ENCODE measurements around the gene MAGI1. TPM values are rescaled to one million over a fixed set of nuclear protein-coding genes. Genes with fewer than 3 reads are reported as not detected.
"Not testable (repeated sequence)": the region's sequence is repeated elsewhere in the genome, so short reads cannot be mapped to it uniquely, and the experiment has no call there.

Gene MAGI1
- polyA plus RNA-seq, 2 donors = 6.0 to 10.6 TPM

DNA sequence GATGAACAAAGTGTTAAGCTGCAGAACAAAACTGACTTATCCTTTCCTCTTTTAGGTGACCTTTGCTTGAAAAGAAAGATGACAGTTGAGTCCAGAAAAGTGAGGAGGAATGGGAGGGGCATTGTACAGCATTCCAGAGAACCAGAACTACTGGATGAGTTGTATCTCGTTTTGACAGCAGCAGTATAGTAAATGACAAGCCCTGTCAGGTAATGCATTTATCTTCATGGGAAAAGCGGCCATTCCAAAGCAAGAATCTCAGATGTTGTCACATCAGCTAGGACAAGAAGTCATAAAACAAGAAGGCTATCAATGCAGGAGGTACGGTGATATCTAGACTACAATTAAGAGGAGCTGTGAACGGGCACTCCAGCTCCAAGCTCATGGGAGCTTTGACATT, 421.5 kb downstream of the MAGI1 start:
- no peaks in the 10 kb centered on the region for H3K27me3 ChIP-seq (ENCODE audit: control insufficient read depth in 1 of 2, insufficient read depth in 2 of 2, low read length in 2 of 2)
- H3K4me1 ChIP-seq (ENCODE audit: control insufficient read depth in 2 of 2, insufficient read depth in 2 of 2, low read length in 1 of 2) = peaks cover 0 to 2% of the 10 kb centered on the region in 2 donors
- 70 to 71% methylated on average over 4 of the region's 4 CpGs for WGBS, 2 donors
- H3K4me3 ChIP-seq (ENCODE audit: low read depth in 1 of 2, low read length in 2 of 2) = no peak overlapping the region
- no peaks in the 10 kb centered on the region for H3K36me3 ChIP-seq (ENCODE audit: control insufficient read depth in 2 of 2, insufficient read depth in 2 of 2, low read length in 1 of 2)
- peak overlapping the region in 1 of 2 donors; percentile 36 for H3K27ac ChIP-seq (ENCODE audit: low read depth in 2 of 2, low read length in 1 of 2)
- no peaks in the 10 kb centered on the region for H3K9me3 ChIP-seq (ENCODE audit: control insufficient read depth in 2 of 2, insufficient read depth in 1 of 2, low read depth in 1 of 2, low read length in 1 of 2)

DNA sequence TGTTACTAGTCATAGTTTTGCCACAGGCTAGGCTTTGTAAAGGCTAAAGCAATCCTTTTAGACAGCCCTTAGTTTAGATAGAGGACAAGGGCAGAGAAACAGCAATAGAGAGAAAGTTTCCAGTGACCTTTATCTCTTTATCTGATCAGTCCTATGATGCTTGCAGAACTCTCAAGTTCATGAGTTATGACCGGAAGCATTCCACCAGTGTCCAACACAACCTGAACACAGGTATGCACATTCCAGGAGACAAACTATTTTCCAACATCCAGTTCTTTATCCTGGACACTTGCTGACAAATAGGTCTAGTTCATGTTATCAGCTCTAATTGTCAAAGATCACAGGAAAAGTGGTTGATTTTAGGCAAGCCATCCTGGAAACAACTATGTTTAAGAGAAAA, 422.2 kb downstream of the MAGI1 start:
- Histone ChIP-seq H3K36me3 (ENCODE audit: control insufficient read depth in 2 of 2, insufficient read depth in 2 of 2, low read length in 1 of 2) (no peaks in the 10 kb centered on the region), H3K27ac (ENCODE audit: low read depth in 2 of 2, low read length in 1 of 2) (no peak overlapping the region), H3K4me3 (ENCODE audit: low read depth in 1 of 2, low read length in 2 of 2) (no peak overlapping the region), H3K27me3 (ENCODE audit: control insufficient read depth in 1 of 2, insufficient read depth in 2 of 2, low read length in 2 of 2) (no peaks in the 10 kb centered on the region), H3K4me1 (ENCODE audit: control insufficient read depth in 2 of 2, insufficient read depth in 2 of 2, low read length in 1 of 2) (peaks cover 0 to 2% of the 10 kb centered on the region in 2 donors), H3K9me3 (ENCODE audit: control insufficient read depth in 2 of 2, insufficient read depth in 1 of 2, low read depth in 1 of 2, low read length in 1 of 2) (no peaks in the 10 kb centered on the region)
- 94 to 98% methylated on average over 1 of the region's 1 CpG for WGBS, 2 donors

DNA sequence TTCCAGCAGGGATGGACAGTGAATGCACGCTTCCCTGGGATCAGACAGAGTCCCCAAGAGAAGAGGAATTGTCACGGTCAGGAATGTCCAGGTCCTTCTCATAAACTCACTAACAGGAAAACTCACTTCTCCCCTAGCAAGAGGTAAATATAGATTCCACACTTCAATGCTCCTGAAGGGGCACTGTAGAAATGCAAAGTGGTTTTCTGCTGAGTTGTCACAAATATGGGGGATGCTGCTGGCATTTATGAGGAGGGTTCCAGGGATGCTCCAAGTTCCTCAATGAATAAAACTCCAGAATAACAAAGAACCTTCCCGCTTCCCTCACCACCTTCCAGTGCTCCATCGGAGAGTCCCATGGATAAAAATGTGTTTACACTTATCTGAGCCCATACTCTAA, 423.4 kb downstream of the MAGI1 start:
- Histone ChIP-seq H3K36me3 (ENCODE audit: control insufficient read depth in 2 of 2, insufficient read depth in 2 of 2, low read length in 1 of 2) (no peaks in the 10 kb centered on the region), H3K4me1 (ENCODE audit: control insufficient read depth in 2 of 2, insufficient read depth in 2 of 2, low read length in 1 of 2) (peaks cover 0 to 2% of the 10 kb centered on the region in 2 donors)
- 93% methylated on average over 4 of the region's 4 CpGs for whole genome bisulfite sequencing, 2 donors

DNA sequence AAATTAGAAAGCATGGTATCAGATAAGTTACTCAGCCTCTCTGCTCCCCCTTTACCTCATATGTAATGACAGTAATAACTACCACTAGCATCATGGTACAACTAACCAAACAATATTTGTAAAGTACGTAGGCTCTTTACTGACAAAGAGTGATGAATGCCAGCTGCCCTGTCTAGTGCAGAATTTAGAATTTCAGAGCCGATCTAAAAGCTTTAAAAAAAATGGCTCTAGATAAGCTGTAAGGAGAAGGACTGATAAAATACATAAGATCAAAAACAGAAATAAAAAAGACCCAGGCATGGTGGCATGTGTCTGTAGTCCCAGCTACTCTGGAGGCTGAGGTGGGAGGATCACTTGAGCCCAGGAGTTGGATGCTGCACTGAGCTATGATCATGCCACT, 424.1 kb downstream of the MAGI1 start:
- Histone ChIP-seq H3K4me3 (ENCODE audit: low read depth in 1 of 2, low read length in 2 of 2) (no peak overlapping the region), H3K27me3 (ENCODE audit: control insufficient read depth in 1 of 2, insufficient read depth in 2 of 2, low read length in 2 of 2) (no peaks in the 10 kb centered on the region), H3K4me1 (ENCODE audit: control insufficient read depth in 2 of 2, insufficient read depth in 2 of 2, low read length in 1 of 2) (peaks cover 0 to 2% of the 10 kb centered on the region in 2 donors), H3K36me3 (ENCODE audit: control insufficient read depth in 2 of 2, insufficient read depth in 2 of 2, low read length in 1 of 2) (no peaks in the 10 kb centered on the region), H3K27ac (ENCODE audit: low read depth in 2 of 2, low read length in 1 of 2) (no peak overlapping the region), H3K9me3 (ENCODE audit: control insufficient read depth in 2 of 2, insufficient read depth in 1 of 2, low read depth in 1 of 2, low read length in 1 of 2) (no peaks in the 10 kb centered on the region)
- WGBS, 2 donors = 82 to 89% methylated on average over 2 of the region's 2 CpGs

More for the DNA sequence above, 423.4 kb downstream of the MAGI1 start:
- Histone ChIP-seq H3K9me3 (ENCODE audit: control insufficient read depth in 2 of 2, insufficient read depth in 1 of 2, low read depth in 1 of 2, low read length in 1 of 2) (no peaks in the 10 kb centered on the region), H3K27me3 (ENCODE audit: control insufficient read depth in 1 of 2, insufficient read depth in 2 of 2, low read length in 2 of 2) (no peaks in the 10 kb centered on the region), H3K4me3 (ENCODE audit: low read depth in 1 of 2, low read length in 2 of 2) (no peak overlapping the region), H3K27ac (ENCODE audit: low read depth in 2 of 2, low read length in 1 of 2) (no peak overlapping the region)

DNA sequence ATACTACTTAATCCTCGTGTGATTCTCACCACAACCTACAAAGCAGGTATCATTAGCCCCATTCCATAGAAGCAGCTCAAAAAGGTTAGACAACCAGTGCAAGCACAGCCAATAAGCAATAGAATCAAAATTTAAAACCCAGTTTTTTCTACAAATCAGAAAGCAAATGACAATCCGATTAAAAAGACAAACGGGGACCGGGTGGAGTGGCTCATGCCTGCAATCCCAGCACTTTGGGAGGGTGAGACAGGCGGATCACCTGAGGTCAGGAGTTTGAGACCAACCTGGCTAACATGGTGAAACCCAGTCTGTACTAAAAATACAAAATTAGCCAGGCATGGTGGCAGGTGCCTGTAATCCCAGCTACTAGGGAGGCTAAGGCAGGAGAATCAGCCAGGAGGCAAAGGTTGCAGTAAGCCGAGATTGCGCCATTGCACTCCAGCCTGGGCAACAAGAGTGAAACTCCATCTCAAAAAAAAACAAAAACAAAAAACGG, 430.7 kb downstream of the MAGI1 start:
- H3K27me3 ChIP-seq (ENCODE audit: control insufficient read depth in 1 of 2, insufficient read depth in 2 of 2, low read length in 2 of 2); H3K9me3 ChIP-seq (ENCODE audit: control insufficient read depth in 2 of 2, insufficient read depth in 1 of 2, low read depth in 1 of 2, low read length in 1 of 2); H3K36me3 ChIP-seq (ENCODE audit: control insufficient read depth in 2 of 2, insufficient read depth in 2 of 2, low read length in 1 of 2); H3K4me1 ChIP-seq (ENCODE audit: control insufficient read depth in 2 of 2, insufficient read depth in 2 of 2, low read length in 1 of 2); H3K4me3 ChIP-seq (ENCODE audit: low read depth in 1 of 2, low read length in 2 of 2); H3K27ac ChIP-seq (ENCODE audit: low read depth in 2 of 2, low read length in 1 of 2): not testable (repeated sequence)
- WGBS, 2 donors = 91% methylated on average over 8 of the region's 8 CpGs

DNA sequence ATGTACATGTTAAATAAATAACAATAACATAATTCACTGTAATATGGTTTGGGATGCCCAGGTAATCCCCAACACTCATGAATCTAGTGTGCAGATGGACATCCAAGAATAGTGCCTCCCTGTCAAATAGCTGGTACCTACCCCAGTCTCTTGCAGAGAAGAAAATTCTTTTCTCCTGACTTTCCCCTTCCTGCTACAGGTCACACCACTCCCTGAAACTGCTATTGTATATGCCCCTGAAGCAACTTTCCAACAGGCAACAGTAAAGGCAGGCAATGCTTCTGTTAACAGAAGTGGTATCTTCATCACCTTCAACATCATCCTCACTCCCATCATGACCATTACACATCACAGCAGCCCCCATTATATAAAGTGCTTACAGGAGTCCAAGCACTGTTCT, 431.6 kb downstream of the MAGI1 start:
- no peaks in the 10 kb centered on the region for H3K9me3 ChIP-seq (ENCODE audit: control insufficient read depth in 2 of 2, insufficient read depth in 1 of 2, low read depth in 1 of 2, low read length in 1 of 2)
- no peaks in the 10 kb centered on the region for H3K36me3 ChIP-seq (ENCODE audit: control insufficient read depth in 2 of 2, insufficient read depth in 2 of 2, low read length in 1 of 2)
- no peak overlapping the region for H3K27ac ChIP-seq (ENCODE audit: low read depth in 2 of 2, low read length in 1 of 2)
- H3K4me3 ChIP-seq (ENCODE audit: low read depth in 1 of 2, low read length in 2 of 2) = no peak overlapping the region
- no peaks in the 10 kb centered on the region for H3K4me1 ChIP-seq (ENCODE audit: control insufficient read depth in 2 of 2, insufficient read depth in 2 of 2, low read length in 1 of 2)
- no peaks in the 10 kb centered on the region for H3K27me3 ChIP-seq (ENCODE audit: control insufficient read depth in 1 of 2, insufficient read depth in 2 of 2, low read length in 2 of 2)

DNA sequence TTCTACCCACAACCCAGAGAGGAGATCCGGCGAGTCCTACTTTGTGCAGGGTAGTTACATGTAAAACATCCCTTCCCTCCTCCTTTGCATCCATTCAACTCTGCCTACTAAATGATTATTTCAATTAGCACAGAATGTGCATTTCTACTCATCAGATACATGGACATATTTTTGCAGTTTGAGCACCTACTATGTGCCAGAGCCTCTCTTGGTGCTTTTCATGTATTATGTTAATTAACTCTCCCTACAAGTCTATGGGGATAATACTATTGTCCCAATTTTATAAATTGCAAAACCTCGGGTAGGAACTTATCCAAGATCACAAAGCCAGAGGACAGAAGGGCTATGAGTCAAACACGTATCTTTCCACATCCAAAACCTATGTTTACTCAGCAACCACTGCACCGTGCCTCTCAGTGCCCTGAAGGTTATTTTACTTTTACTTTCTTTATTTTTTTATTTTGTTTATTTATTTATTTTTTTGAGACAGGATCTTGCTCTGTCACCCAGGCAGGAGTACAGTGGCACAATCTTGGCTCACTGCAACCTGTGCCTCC, 432.8 kb downstream of the MAGI1 start:
- no peak overlapping the region for H3K27ac ChIP-seq (ENCODE audit: low read depth in 2 of 2, low read length in 1 of 2)
- no peak overlapping the region for H3K4me3 ChIP-seq (ENCODE audit: low read depth in 1 of 2, low read length in 2 of 2)
- H3K36me3 ChIP-seq (ENCODE audit: control insufficient read depth in 2 of 2, insufficient read depth in 2 of 2, low read length in 1 of 2) = no peaks in the 10 kb centered on the region
- H3K9me3 ChIP-seq (ENCODE audit: control insufficient read depth in 2 of 2, insufficient read depth in 1 of 2, low read depth in 1 of 2, low read length in 1 of 2) = no peaks in the 10 kb centered on the region
- no peaks in the 10 kb centered on the region for H3K27me3 ChIP-seq (ENCODE audit: control insufficient read depth in 1 of 2, insufficient read depth in 2 of 2, low read length in 2 of 2)
- no peaks in the 10 kb centered on the region for H3K4me1 ChIP-seq (ENCODE audit: control insufficient read depth in 2 of 2, insufficient read depth in 2 of 2, low read length in 1 of 2)
- WGBS, 2 donors = 66 to 85% methylated on average over 5 of the region's 5 CpGs

DNA sequence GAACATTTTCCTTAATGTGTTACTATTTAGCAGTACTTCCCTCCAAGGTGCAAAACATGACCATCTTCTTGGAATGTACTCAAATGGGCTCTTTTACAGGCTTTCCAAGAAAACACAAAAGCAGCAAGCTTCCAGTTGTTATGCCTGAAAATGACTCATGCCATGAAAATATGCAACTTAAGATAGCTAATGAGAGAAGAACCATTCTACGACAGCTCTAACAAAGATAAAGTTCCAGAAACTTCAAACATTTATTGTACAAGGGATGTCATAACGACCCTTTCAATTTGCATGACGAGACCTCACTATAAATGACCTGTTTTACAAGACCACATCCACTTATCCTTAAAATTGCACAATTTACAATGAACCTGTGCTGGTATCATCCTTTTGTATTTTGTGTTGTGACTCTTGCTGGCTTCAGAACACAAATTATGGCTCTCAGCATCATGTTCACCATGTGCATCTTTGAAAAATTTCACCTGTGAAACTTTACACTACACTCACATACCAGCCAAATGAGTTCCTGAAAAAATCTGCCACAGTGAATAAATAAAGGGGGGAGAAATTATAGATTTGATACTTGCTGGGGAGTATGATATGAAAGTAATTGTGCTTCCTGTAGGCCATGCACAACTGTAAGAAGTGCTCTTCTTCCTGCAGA, 433.7 kb downstream of the MAGI1 start:
- no peak overlapping the region for H3K4me3 ChIP-seq (ENCODE audit: low read depth in 1 of 2, low read length in 2 of 2)
- no peaks in the 10 kb centered on the region for H3K9me3 ChIP-seq (ENCODE audit: control insufficient read depth in 2 of 2, insufficient read depth in 1 of 2, low read depth in 1 of 2, low read length in 1 of 2)
- H3K4me1 ChIP-seq (ENCODE audit: control insufficient read depth in 2 of 2, insufficient read depth in 2 of 2, low read length in 1 of 2) = no peaks in the 10 kb centered on the region
- no peaks in the 10 kb centered on the region for H3K36me3 ChIP-seq (ENCODE audit: control insufficient read depth in 2 of 2, insufficient read depth in 2 of 2, low read length in 1 of 2)
- no peaks in the 10 kb centered on the region for H3K27me3 ChIP-seq (ENCODE audit: control insufficient read depth in 1 of 2, insufficient read depth in 2 of 2, low read length in 2 of 2)
- WGBS, 2 donors = 47 to 74% methylated on average over 3 of the region's 3 CpGs
- H3K27ac ChIP-seq (ENCODE audit: low read depth in 2 of 2, low read length in 1 of 2) = no peak overlapping the region

DNA sequence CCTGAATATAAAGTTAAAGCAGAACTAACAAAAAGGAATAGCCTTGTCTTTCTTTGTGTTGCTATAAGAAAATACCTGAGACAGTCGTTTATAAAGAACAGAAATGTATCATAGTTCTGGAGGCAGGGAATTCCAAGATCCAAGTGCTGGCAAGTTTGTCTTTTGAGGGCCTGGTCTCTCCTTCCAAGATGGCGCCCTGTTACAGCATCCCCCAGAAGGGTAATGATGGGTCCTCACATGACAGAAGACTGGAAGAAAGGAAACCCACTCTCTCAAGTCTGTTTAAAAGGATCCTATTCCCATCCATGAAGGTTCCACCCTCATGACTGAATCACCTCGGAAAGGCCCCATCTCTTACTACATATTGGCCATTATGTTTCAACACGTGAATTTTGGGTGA, 435.1 kb downstream of the MAGI1 start:
- H3K4me3 ChIP-seq (ENCODE audit: low read depth in 1 of 2, low read length in 2 of 2) = no peak overlapping the region
- H3K9me3 ChIP-seq (ENCODE audit: control insufficient read depth in 2 of 2, insufficient read depth in 1 of 2, low read depth in 1 of 2, low read length in 1 of 2) = no peaks in the 10 kb centered on the region
- H3K27me3 ChIP-seq (ENCODE audit: control insufficient read depth in 1 of 2, insufficient read depth in 2 of 2, low read length in 2 of 2) = no peaks in the 10 kb centered on the region
- WGBS, 2 donors = 88 to 94% methylated on average over 4 of the region's 4 CpGs
- H3K4me1 ChIP-seq (ENCODE audit: control insufficient read depth in 2 of 2, insufficient read depth in 2 of 2, low read length in 1 of 2) = no peaks in the 10 kb centered on the region
- H3K36me3 ChIP-seq (ENCODE audit: control insufficient read depth in 2 of 2, insufficient read depth in 2 of 2, low read length in 1 of 2) = no peaks in the 10 kb centered on the region
- no peak overlapping the region for H3K27ac ChIP-seq (ENCODE audit: low read depth in 2 of 2, low read length in 1 of 2)

DNA sequence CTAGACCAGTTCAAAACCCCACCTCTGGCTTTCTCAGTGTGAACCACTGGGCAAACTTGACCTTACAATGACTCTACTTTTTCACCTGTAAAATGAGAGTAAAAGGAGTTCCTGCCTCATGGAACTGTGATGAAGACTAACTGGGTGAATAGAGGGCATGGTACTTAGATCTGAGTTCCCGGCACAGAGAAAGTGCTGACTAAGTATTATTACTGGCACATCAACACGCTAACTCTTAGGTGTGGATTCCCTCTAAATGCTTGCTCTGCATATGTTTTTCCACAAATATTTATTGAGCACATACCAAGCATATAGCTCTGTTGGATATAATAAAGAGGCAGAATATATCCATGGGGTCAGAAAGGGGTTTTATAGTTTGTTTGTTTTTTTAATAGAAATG, 437.8 kb downstream of the MAGI1 start:
- no peaks in the 10 kb centered on the region for H3K9me3 ChIP-seq (ENCODE audit: control insufficient read depth in 2 of 2, insufficient read depth in 1 of 2, low read depth in 1 of 2, low read length in 1 of 2)
- no peaks in the 10 kb centered on the region for H3K36me3 ChIP-seq (ENCODE audit: control insufficient read depth in 2 of 2, insufficient read depth in 2 of 2, low read length in 1 of 2)
- no peak overlapping the region for H3K4me3 ChIP-seq (ENCODE audit: low read depth in 1 of 2, low read length in 2 of 2)
- H3K4me1 ChIP-seq (ENCODE audit: control insufficient read depth in 2 of 2, insufficient read depth in 2 of 2, low read length in 1 of 2) = peaks cover 4 to 6% of the 10 kb centered on the region in 2 donors
- no peaks in the 10 kb centered on the region for H3K27me3 ChIP-seq (ENCODE audit: control insufficient read depth in 1 of 2, insufficient read depth in 2 of 2, low read length in 2 of 2)
- WGBS, 2 donors = 77 to 87% methylated on average over 2 of the region's 2 CpGs
- H3K27ac ChIP-seq (ENCODE audit: low read depth in 2 of 2, low read length in 1 of 2) = no peak overlapping the region
